Bronchial epithelial cell (primary cell): ENCODE results near the gene AUTS2. TPM values are rescaled to one million over a fixed set of nuclear protein-coding genes. Genes with fewer than 3 reads are reported as not detected.

ENCODE experiments used
- DNase-seq: peaks from one replicate; pipeline ENCODE4 v3.0.0-alpha.2; 2010; ENCODE audit warnings: low read depth
- FAIRE-seq: peaks from 2 replicates; lab custom pipeline; 2011; peaks lifted over from hg19 to GRCh38; lab: Jason Lieb, UNC
- H3K27me3 ChIP-seq: 2 replicates; pipeline ENCODE4 v1.5.1; 2011; ENCODE audit warnings: low read length; ENCODE audit not compliant: control insufficient read depth, insufficient read depth
- H3K36me3 ChIP-seq: 2 replicates; pipeline ENCODE4 v1.5.1; 2011; ENCODE audit warnings: low read length; ENCODE audit not compliant: control insufficient read depth, insufficient read depth
- H3K4me3 ChIP-seq: 2 replicates; pipeline ENCODE4 v1.5.1; 2011; ENCODE audit warnings: mild to moderate bottlenecking, low read depth, low read length, control low read depth
- total RNA-seq: library from RNA; depleted of rRNA; stranded (reverse); fragments of >200 nt; gene quantifications from 2 replicates; pipeline ENCODE4 v1.2.1, GENCODE V29; 2014
- TF ChIP-seq, protein P1 (sequence below): IDR thresholded peaks from 2 replicates; pipeline ENCODE4 v1.5.1; 2011; ENCODE audit warnings: mild to moderate bottlenecking, moderate library complexity, low read length, control low read depth, inconsistent platforms; ENCODE audit not compliant: insufficient read depth, severe bottlenecking

Gene AUTS2
- total RNA-seq, 1 donor from 2014 or later = 9.5 TPM

DNA sequence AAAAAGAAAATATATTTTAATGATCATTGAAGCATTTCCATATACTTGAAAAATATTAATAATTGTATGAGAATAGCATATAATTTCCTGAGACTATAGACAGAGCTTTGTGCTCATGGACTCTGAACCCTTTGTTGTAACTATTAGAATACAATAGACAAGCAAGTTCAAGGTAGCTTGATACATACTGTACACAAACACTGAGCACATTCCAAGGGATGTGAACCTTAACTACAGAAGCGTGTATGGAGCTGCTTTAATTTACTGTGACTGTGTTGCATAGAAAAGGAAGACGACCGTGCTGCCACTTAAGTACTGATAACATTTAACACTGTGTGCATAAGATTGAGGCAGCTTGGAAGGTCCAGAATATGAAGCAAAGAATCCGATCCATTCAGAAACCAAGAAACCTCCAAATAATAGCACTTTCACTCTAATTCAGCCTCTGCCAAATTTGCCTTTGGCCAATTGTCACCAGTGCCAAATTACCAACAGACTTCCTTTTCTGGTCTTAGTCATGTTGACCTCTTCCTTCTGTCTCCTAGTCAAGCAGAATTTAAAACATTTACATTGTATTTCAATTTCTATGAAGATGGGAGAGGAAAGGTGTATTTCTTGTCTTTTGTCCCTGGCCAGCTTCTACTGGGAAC lies 967.6 kb downstream of the AUTS2 start:
- TF ChIP-seq, protein P1, sequence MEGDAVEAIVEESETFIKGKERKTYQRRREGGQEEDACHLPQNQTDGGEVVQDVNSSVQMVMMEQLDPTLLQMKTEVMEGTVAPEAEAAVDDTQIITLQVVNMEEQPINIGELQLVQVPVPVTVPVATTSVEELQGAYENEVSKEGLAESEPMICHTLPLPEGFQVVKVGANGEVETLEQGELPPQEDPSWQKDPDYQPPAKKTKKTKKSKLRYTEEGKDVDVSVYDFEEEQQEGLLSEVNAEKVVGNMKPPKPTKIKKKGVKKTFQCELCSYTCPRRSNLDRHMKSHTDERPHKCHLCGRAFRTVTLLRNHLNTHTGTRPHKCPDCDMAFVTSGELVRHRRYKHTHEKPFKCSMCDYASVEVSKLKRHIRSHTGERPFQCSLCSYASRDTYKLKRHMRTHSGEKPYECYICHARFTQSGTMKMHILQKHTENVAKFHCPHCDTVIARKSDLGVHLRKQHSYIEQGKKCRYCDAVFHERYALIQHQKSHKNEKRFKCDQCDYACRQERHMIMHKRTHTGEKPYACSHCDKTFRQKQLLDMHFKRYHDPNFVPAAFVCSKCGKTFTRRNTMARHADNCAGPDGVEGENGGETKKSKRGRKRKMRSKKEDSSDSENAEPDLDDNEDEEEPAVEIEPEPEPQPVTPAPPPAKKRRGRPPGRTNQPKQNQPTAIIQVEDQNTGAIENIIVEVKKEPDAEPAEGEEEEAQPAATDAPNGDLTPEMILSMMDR = no peak
- Histone ChIP-seq H3K36me3 (no peaks in the 10 kb centered on the region), H3K27me3 (no peaks in the 10 kb centered on the region), H3K4me3 (no peak overlapping the region)
- FAIRE-seq (no peak), DNase-seq (no peak)

DNA sequence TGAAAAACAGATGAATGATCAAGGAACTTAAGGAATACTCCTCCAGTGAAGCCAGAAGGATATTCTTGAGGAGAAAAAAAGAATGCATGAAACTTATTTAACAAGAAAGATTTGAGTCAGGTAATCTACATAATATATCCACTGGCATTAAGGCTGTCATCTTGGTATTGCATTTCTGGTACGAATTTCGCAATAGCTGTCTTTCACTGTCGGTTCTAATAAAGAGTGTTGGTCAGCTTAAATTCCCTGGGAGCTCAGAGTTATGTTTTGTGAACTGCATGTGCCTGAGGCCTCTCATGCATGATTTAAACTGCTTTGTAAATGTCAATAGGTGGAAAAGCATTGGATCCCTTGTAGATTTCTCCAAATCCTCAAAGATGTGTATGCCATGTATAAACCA lies 968.4 kb downstream of the AUTS2 start:
- Histone ChIP-seq H3K27me3 (no peaks in the 10 kb centered on the region), H3K4me3 (no peak overlapping the region), H3K36me3 (no peaks in the 10 kb centered on the region)
- TF ChIP-seq, protein P1 = no peak
- DNase-seq (peak; percentile 43), FAIRE-seq (no peak)

- FAIRE-seq = peak; percentile 18
Observed at GRCh38 chr7:70568674-70569334, 970.5 kb downstream of the AUTS2 start.

DNA sequence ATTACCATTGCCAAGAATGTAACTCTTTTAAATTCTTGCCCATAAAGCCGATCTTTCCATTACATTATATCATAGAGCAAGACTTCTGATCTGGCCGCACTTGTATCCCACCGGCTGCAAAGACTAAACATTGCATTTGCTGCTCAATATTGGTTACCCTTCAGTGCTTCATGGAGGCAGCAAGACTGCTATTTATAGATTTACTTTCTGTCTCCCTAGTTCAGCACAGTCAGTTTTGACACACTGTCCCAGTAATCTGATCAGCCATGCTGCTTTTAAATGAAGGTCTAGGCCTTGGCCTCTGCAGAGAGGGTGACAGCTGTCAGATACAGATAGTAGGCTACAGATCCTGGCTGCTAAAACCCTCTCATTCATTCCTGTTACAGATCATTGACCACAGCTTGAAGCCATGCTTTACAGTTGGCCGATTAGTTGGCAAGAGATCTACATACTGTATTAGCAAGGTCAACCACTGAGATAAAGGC lies 971.1 kb downstream of the AUTS2 start:
- DNase-seq (no peak), FAIRE-seq (no peak)
- TF ChIP-seq, protein P1 = no peak
- H3K27me3 ChIP-seq = no peaks in the 10 kb centered on the region
- no peaks in the 10 kb centered on the region for H3K36me3 ChIP-seq
- no peak overlapping the region for H3K4me3 ChIP-seq

More at GRCh38 chr7:70568674-70569334, 970.5 kb downstream of the AUTS2 start:
- Histone ChIP-seq H3K36me3 (no peaks in the 10 kb centered on the region), H3K4me3 (no peak overlapping the region), H3K27me3 (no peaks in the 10 kb centered on the region)
- TF ChIP-seq, protein P1 = no peak
- no peak for DNase-seq

DNA sequence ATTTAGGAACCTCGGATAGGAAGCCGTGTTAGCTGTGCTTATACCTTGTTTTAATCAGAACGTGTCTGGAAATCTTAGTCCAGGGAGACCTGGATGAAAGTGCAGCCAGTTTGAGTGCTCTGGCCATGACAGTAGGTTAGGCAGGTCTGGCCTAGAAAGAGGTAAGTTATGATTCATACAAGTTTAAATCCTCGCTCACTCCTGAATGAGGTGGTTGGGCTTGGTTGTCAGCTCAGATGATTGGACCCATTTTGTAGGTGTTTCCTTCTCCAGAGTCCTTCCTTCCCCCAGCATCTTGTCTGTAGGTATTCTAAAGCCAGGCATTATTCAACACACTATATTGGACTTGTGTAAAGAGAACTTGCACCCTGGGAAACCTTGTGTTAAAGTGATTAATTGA lies 971.8 kb downstream of the AUTS2 start:
- no peak overlapping the region for H3K4me3 ChIP-seq
- FAIRE-seq = no peak
- H3K36me3 ChIP-seq = no peaks in the 10 kb centered on the region
- peak; percentile 52 for DNase-seq
- no peaks in the 10 kb centered on the region for H3K27me3 ChIP-seq
- TF ChIP-seq, protein P1 = no peak
